T follicular helper cell (primary cell): Measurements from ENCODE around the gene MS4A10.

Source experiments
- DNase-seq: peaks from one replicate; pipeline ENCODE4 v3.0.0-alpha.2; 2020; ENCODE audit warnings: low read depth

MS4A10 gene

DNA sequence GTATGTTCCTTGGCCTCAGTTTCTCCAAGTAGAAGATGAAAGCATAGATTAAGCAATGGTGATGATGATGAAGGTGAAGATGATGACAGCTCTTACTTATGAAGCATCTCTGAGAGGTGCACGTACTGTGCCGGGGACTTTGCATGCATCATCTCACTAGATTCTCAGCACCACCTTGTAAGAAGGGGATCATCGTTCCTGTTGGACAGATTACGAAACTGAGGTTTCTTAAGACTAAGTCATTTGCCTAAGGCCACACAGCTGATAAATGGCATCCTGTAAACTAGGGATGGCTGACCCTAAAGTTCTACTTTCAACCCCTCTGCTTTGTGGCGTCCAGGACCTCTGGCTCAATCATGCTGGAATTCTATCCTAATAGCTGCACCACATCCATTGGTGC lies 19.8 kb upstream of the MS4A10 start:
- DNase-seq = no peak

DNA sequence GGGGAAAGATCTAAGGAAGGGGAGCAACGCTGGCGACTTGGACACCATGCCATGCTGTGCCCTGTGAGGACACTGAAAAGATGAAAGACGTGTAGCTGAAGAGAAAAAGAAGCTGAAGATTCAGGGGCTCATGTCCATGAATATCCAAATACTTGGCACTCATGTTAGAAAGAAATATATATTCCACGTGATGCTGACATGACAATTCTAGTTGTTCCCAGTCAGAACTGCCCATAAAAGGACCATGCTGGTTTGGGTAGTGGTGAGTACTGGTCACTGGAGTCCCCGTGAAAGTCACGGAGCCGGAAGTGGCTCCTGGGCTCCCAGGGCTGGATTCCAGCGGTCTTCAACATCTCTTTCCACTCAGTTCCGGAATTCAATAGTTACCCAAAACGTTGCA lies 18.6 kb upstream of the MS4A10 start:
- DNase-seq = no peak

DNA sequence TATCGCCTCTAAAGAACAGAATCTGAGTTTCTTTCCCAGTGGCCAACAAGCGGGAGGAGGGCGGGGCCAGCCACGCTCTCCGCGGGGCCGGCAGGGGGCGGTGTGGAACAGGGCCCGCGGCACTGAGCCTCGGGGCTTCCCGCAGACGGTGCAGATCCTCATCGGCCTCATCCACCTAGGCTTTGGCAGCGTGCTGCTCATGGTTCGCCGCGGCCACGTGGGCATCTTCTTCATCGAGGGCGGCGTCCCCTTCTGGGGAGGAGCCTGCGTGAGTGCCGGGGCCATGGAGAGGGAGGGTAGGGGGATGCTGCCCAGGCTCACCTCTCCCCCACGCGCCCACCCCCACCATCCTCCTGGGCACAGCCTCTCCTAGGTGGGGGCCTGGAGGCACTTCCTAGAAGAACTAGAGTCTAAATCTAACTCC lies 17.7 kb upstream of the MS4A10 start:
- DNase-seq = no peak

DNA sequence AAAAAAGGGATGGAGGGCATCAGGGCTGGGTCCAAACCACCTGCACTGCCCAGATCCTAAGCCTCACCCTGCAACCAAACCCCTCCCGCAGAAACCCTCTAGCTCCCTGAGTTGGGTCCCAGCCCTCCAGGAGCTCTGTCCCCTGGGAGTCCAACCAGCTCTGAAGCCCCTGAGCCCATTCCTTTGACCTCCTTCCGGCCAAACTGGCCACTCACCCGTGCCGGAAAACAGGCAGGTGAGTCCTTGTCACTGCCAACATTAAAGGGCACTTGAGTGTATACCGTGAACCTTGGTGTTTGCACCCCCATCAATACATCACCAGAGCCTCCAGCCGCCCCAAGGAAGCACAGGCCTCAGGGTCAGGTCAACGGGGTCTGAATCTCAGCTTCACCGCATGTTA lies 16.9 kb upstream of the MS4A10 start:
- no peak for DNase-seq

DNA sequence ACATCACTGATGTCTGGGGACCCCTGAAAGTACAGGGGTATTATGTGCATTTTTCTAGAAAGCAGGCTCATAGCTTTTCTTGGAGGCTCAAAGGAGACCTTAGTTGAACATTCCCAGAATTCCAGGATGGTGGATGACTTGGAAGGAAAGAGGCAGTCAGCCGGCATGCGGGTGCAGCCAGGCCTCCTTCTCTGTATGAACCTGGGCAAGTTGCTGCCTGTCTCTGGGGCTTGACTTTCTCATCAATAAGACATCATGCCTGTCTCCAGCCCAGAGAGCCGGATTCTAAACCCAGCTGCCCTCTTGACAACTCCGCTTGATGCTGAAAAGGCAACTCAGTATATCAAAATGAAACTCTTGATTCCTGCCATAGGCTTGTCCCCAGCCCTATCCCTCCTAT lies 15.9 kb upstream of the MS4A10 start:
- no peak for DNase-seq

DNA sequence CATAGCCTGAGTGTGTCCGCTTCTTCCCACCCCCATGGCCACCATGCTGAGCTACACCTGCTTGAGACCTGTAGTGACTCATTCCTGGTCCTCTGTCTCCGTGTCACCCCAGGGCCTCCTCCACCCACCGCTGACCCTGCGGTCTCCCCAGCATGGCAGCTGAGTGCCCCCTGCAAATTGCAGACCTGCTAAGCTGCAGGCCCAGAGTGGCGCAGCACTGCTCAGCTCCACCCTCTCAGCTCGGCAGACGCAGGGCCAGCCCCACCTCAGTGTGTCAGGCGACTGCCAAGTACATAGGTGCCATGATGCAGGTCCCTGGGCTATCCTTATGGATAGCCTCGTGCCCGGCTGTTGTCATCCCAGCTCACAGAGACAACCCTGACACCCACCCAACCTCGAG lies 15.3 kb upstream of the MS4A10 start:
- no peak for DNase-seq

DNA sequence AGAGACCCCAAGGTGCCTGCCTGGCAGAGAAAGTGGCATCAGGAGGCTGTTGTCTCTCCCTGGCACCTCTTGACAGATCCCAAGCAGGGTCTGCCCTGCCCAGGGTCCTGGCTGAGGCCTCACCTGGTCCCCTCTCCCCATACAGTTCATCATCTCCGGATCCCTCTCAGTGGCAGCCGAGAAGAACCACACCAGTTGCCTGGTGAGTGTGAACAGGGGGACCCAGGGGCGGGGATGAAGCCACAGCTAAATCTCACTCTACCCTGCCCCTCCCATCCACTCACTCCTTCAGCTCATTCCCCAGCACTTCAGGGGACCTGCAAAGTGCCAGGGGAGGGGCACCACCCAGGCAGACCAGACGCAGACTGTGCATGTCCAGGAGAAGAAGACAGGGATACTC lies 14.0 kb upstream of the MS4A10 start:
- DNase-seq = no peak

DNA sequence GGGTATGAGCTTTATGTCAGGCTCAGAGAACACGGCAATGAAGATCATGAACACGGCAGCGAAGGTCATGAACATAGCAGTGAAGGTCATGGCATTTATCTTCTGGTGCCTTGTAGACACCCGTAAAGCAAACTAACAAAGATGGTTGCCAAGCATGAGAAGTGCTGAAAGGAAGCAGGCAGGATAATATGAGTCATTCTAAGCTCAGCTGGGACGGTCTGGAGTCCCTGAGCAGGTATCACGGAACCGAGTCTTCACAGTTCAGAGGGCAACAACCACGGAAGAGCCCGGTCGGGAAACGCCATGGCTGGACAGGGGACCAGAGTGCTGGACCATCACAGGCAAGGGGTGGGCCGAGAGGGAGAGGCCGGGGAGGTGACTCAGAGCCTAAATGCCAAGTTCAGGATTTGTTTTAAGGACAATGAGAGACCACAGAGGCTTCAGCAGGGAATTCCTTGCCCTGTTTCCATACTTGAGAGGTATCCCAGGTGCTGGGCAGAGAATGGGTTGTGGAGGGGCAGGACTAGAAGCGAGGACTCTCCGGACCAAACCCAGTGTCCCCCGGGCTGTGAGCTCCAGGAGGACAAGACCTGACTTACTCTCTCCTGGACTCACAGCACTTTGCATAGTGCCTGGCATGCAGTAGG lies 13.1 kb upstream of the MS4A10 start:
- DNase-seq = no peak

DNA sequence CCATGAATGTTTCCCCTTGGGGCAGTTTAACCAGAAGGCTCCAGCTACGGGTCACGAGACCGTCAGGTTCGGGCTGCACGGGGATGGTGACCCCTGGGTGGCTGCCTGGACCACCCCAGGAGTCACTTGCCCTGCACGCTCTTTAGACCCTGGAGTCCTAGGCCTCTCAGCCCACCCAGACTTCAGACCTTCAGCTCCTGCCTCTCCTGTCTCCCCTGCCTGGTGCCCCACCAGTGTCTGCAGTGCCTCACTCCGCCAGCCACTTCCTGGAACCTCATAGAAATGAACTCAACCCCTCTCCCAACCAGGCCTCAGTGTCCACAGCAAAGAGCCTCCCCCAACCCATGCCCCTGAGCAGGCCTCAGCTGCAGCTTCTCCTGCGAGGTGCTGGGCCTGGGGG lies 12.5 kb upstream of the MS4A10 start:
- DNase-seq = no peak

DNA sequence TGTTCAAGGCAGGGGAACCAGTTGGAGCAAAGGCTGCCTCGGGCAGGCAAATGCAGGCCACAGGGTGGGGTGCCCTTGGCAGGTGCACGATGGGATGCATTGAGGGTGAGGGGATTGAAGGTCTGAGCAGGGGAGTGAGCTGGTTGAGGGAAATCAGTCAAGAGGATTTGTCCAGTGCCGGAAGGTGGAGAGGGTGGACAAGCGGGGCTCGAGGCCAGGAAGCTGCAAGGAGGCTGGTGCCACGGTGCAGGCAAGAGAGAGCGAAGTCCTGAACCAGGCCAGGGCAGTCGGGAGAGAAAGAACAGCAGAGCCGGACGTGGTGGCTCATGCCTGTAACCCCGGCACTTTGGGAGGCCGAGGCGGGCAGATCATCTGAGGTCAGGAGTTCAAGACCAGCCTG lies 10.4 kb upstream of the MS4A10 start:
- no peak for DNase-seq

DNA sequence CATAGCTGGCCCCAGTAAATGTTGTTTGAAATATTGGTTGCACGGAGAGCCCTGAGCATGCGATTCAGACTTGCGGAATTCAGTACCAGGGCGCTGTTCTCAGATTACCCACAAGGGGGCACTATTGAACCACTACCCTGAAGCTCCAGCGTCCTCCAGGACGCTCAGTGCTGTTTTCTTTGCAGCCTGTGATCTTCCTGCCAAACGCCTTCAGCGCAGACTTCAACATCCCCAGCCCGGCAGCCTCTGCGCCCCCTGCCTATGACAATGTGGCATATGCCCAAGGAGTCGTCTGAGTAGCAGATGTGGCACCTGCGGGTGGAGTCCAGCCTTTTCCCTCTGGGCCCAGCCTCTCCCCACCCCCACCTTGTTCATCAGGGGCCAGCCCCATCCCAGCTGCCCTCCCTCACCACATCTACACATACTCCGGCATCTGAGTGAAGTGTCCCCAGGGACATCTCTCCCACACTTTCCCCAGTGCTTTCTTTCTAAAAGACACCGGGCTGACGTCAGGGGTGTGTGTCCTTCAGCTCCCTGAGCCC lies 9.6 kb upstream of the MS4A10 start:
- DNase-seq = peak; percentile 77

DNA sequence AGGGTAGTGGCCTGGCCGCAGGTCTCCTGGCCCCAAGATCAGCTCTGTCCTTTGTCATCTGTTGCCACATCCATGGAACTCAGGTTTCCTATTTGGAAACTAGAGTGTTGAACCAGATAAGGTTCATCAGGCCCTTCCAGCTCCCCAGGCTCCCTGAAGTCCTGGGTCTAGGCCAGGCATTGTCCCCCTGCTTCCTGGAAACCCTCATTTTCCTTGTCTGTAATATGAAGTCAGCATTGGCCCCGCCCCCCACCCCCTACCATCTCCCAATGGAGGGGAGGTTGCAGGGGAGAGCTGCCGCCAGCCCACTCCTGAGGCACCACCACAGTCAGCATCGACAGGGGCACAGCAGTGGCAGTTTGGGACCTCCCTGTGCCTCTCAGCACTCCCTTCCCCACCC lies 9.0 kb upstream of the MS4A10 start:
- DNase-seq = no peak

DNA sequence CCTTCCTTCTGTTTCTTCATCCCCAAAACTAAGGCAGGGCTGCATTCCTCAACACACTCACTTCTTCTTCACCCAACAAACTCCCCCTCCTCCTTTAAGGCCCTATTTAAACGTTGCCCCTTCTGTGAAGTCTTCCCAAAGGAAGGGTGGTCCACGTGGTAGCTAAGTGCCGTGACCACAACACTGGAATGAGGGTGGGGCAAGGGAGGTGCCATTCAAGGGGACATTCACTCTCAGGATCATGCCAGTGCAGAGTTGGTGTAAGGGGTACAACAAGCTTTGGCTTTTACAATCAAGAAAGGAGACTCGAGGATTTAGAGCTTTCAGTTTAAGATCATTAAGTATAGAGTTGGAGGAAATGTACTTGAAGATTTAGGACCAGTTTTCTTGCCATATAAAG lies 8.0 kb upstream of the MS4A10 start:
- DNase-seq = no peak

DNA sequence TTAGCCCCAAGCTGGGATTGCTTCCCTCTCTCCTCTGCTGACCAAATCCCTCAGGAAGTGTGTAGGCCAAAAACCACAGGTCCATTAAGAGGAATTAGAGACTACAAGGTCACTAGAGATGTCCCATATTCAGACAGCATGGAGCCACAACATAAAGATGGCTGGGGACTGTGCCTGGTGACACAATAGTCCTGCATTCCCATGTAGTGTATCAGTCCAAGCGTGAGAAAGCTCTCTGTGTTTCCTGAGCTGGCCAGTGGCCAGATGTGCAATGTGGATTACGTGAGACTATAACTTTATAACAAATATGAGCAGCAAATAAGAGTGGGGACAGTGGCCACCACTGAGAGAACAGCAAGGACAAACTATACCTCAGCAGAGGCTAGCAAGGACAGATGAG lies 7.6 kb upstream of the MS4A10 start:
- DNase-seq = no peak

DNA sequence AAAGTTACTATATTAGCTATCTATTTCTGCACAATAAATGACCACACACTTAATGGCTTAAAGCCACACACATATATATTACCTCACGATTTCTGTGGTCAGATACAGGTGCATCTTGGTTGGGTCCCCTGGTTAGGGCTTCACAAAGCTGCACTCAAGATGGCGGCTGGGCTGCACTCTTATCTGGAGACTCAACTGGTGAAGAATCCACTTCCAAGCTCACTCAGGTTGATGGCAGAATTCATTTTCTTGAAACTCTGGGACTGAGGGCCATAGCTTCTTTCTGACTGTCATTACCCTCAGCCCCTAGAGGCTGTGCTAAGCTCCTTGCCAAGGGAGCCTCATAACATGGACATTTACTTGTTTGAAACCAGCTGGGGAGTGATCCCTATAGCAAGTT lies 5.1 kb upstream of the MS4A10 start:
- DNase-seq = no peak

DNA sequence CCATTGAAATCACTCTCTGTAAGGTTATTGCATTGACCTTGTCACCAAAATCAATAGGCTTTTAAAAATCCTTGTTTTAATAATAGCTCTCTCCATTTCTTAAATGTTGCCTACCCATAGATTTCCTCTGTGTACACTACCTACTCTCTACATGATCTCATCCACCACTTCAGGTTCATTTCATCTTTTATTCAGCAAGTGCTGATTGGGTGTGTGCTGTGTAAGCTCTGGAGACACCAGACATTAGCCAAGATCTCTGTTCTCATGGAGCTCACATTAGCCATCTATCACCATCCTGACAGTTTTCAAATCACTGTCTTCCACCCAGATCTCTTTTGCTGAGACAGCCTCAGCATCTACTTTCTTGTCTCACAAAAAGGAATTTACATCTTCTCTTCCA lies 4.4 kb upstream of the MS4A10 start:
- DNase-seq = no peak

DNA sequence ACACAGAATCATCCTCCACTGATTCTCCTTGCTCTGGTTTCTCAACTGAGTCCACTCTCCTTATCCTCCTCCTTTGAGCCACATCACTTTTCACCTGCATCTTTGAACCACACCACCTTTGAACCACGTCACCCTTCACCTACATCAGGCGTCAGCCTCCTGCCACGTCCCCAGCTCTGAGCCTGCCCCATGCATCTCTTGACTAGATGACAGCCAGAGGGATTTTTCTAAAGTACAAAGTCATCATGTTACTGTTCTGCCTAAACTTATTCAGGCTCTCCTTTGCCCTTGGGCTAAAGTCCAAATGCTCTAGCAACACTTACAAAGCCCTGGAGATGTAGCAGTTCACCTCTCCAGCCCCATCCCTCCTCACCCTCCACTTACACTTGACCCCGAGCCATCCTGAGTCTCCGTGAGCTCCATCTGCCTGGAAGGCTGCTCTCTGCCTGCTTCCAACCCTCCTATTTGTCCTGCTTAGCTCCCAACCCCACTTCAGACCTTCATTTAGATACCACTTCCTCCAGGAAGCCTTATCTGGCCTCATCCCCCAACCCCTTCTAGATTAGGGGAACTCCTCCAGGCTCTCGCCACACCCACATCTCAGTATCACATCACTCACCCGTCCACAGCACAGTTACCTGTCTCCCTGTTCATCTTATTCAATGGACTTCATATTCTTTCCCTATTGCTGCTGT lies 3.7 kb upstream of the MS4A10 start:
- DNase-seq = no peak

DNA sequence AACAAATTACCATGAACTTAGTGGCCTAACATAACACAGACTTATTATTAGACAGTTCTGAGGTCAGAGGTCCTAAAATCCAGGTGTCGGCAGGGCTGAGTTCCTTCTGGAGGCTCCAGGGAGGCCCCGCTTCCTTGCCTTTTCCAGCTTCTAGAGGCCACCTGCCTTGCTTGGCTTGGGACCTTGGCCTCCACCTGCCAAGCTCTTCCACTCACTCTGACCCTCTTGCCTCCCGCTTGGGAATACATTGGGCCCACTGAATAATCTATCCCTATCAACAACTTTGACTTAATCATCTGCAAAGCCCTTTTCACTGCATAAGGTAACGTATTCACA lies 3.2 kb upstream of the MS4A10 start:
- DNase-seq = no peak

DNA sequence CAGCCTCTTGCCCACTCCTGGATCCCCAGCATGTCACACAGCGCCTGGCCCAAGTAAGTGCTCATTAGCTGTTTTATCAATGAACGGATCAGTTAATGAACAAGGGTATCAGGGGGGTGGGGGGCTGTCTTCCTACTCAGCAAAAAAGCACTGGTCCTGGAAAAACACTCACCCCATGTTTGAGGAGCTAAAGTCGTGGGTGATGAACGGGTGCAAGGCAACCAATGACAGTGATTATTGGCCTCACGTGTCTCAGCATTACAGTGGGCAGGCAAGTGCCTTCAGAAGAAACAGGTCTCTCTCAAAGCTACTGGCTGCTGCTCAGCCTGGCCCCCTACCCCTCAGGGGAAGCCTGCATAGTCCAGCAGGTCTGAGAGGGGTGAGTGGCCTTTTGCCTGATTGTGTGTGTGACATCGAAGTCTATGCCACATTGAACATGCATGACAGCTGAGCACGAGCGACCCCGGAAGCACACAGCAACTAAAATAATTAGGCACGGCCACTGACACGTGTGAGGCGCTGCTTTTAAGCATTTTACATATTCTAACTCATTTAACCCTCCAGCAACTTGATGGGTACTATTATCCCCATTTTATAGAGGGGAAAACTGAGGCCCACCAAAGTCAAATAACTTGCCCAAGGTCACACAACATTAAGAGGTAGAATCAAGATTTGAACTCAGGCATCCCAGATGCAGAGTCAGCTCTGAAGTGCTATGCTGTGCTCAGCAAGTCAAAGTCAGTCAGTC lies 2.6 kb upstream of the MS4A10 start:
- DNase-seq = no peak

DNA sequence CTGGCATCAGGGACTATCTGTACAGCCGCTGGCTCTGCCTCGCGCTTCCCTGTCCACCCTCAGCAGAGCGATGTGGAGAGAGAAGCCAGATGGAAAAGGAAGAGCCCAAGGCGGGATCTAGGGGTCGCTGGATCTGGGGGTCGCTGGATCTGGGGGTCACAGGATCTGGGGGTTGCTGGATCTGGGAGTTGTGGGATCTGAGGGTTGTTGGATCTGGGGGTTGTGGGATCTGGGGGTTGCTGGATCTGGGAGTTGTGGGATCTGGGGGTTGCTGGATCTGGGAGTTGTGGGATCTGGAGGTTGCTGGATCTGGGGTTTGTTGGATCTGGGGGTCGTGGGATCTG lies 2.0 kb upstream of the MS4A10 start:
- no peak for DNase-seq

DNA sequence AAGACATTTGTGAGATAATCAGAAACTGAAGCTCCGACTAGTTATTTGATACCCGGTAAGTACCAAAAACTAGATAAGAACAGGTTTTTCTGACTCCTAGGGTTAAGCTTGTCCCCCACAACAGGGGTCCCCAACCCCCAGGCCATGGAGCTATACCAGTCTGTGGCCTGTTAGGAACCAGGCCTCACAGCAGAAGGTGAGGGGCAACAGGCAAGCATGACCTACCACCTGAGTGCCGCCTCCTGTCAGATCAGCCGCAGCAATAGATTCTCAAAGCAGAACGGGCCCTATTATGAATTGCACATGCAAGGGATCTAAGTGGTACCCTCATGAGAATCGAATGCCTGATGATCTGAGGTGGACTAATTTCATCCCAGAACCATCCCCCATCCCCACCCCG lies 1.2 kb upstream of the MS4A10 start:
- DNase-seq = no peak

DNA sequence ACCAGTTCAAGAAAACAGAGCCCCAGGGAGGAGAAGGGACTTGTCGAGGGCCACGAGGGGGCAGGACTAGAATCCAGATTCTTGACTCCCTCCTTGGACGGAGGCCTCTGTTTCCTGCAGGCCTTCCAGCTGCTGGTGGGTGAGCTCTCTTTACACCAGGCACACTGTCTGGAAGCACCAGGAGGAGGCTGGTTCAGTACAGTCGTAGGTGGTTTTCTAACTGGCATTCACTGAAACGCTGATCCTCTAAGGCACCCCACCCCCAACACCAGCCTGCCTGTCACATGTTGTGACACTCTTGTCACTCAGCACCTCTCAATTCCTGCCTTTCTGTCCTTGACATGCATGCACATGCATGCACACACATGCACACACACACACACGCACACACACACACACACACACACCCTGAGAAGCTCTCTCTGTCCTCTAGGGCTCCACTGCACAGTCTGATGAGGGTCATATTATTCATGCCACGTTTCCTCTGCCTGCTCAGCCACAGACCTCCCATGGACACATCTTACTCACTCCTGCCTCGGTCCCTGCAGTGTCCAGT lies 751 bp downstream of the MS4A10 start:
- no peak for DNase-seq
